Stimulated activated CD8-positive, alpha-beta memory T cell treated with anti-CD3 and anti-CD28 coated beads, Interleukin-12 subunit alpha, Interleukin-12 subunit beta, amount 100 ng/mL, for 1 hour (primary cell): Measurements from ENCODE around the gene USP22.
"Not testable (repeated sequence)": the region's sequence is repeated elsewhere in the genome, so short reads cannot be mapped to it uniquely, and the experiment has no call there.

ENCODE experiments used
- DNase-seq: peaks from one replicate; pipeline ENCODE4 v3.0.0-alpha.2; 2020; ENCODE audit warnings: low read depth

Gene USP22

DNA sequence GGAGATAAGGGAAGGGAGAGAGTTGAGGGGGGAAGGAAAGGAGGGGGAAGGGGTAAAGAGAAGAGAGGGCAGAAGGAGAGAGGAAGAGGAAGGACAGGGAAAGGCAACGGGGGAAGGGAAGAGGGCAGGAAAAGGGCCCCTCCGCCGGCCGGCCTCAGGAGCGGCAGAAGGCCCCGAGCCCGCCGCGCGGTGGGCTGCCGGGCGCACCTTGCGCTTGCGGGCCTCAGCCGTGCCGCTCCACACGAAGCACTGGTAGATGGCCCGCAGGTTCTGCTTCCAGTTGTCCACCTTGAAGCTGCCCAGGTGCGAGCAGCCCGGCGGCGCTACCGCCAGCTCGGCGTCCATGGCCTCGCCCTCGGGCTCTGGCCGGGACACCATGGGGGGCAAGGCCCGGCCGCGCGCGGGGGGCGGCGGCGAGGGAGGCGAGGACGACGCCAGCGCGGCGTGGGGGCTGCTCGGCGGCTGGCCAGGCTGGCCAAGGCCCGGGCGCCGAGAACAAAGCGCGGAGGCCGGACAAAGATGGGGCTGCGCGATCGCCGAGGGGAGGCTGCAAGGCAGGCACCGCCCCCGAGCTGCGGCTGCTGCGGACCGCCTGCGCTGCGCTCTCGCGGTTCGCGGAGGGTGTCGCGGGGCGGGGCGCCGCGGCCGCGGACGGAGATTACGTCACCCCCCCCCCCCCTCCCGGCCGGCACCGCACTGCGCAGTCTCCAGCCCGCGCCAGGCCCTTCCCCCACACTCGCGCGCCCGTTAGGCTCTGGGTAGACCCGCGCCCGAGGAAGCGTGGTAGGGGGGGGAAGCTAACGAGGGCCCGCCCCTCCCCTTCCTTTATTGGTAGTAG, at the start of gene USP22:
Gene USP22, minus strand, starts transcription at position 554 of the 838 bp plus-strand sequence. Its CDS starts 176 bp downstream, at position 378.
- peak; percentile 9 for DNase-seq

DNA sequence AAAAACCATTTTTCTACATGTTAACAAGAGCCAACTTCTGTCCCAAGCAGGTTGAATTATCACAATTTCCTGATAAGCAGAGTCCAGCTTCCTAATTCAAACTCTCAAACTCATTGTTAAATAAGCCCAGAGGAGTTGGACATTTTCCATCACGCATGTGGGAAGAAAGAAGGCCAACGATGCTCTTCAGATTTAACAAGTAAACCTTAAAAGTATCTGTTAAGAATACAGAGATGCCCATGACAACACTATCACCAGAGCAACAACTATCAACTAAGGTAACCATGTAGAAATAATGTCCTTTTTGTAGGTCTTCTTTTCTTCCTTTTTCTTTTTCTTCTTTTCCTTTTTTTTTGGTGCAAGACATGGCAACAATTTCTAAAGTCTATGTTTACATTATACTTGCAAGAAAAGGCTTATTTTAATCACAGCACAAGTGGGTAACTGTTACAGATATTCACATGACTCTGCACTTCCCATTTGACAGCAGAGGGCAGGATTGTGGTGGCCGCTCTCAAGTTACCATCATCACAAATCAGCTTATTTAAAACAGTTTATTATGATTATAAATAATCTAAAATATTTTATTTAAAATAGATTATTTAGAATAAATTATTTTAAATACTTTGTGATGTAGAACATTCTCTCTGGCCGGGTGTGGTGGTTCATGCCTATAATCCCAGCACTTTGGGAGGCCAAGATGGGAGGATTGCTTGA, 48.2 kb upstream of the USP22 start:
- DNase-seq: no peak

DNA sequence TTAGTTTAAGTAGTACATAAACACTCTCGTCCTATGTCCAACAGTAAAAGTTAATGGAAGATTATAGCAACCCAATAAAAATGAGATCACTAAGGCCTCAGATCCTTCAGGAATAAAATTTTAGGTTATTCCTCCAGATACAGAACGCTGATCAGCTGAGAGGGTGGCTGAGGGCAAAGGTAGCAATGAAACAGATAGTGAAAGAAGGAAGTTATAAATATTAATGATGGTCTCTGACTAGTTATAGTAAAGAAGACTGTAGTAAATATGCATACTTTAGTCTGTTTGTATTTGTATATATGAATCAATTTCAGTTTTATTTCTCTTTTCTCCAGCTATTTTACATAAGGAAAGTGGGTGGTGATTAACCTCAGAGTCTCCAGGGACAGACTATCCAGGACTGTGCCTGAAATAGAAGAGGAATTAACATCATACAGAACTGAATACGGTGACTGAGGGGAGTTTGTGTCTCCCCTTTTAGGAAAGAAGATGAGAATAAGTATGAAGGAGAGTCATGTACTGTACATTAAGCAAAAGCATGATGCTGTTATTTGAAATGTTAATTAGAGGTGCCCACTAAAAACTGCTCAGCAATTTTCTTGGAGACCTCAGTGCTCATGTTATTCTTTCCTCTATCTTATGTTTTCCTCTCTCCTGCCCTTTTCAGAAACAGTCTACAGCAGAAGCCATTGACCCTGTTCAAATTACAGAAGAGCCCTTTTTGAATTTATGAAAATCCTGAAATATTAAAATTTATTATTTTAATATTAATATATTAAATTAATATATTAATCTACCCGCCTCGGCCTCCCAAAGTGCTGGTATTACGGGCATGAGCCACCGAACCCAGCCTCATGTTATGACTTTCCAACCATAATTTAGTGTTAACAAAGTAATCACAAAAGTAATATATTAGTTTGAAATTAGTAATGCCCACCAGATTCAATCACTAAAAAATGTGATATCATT, 47.4 kb upstream of the USP22 start:
- DNase-seq: no peak

DNA sequence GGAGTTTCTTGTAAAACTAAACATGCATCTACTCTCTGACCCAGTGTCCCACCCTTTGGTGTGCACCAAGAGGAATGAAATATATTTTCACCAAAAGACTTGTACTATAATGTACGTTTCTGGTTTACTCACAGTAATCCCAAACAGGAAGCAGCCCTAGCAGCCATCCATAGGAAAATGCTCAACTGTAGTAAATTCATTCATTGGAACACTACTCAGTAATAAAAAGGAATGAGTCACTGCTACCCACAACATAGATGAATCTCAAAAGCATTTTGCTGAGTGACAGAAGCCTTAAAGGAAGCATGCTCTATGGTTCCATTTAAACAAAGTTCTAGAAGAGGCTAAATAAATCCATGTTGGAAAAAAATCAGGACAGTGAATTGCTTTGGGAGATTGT, 46.3 kb upstream of the USP22 start:
- DNase-seq: no peak

DNA sequence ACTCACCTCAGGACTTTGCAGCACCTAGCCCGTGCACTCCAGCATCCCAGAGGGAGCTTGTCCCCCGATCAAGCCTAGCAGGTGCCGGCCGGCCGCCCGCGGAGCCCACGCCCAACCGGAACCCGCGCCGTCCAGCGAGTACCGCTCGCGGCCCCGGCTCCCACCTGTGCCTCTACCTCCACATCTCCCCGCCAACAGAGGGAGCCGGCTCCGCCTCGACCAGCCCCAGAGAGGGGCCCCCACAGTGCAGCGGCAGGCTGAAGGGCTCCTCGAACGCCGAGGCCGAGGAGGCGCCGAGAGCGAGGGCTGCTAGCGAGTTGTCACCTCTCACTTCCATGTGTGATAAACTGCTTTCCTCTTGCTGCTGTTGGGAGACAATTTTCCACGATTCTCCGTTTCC, 42.9 kb upstream of the USP22 start:
- no peak for DNase-seq

DNA sequence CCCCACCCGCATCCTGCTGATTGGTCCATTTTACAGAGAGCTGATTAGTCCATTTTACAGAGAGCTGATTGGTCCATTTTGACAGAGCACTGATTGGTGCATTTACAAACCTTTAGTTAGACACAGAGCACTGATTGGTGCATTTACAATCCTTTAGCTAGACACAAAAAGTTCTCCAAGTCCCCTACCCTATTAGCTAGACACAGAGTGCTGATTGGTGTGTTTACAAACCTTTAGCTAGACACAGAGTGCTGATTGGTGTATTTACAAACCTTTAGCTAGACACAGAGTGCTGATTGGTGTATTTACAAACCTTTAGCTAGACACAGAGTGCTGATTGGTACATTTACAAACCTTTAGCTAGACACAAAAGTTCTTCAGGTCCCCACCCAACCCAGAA, 42.5 kb upstream of the USP22 start:
- DNase-seq: not testable (repeated sequence)

DNA sequence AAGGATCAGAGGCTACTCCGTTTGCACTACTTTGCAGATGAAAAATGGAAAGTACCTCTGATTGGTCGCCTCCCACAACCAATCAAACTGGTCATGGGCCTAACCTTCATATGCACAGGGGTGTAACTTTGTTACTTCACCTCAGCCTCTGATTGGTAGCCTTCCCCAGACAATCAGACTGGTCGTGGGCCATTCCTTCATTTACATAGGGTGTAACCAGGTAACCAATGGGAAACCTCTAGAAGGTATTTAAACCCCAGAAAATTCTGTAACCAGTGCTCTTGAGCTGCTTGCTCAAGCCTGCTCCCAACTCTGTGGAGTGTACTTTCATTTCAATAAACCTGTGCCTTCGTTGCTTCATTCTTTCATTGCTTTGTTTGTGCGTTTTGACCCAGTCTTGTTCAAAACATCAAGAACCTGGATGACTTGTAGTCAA, 39.2 kb upstream of the USP22 start:
- DNase-seq: no peak

DNA sequence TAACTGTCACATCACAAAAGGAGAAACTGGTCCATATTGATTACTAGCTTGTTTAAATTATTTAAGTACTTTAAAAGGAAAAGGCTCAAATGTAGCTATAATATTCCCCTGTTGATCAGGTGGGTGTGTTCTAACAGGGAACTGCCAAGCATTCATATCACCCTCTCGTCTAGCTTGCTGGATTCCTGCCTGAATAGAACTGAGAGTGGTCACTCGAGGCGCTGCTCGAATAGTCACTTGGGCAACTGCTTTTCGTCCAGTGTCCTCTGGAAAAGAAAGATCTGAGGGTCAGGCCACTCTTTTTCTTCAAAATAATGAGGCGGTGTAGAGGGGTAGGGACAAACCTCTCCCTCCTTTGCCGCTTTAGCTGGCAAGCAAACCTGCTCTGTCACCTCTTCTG, 36.4 kb upstream of the USP22 start:
- DNase-seq: no peak

DNA sequence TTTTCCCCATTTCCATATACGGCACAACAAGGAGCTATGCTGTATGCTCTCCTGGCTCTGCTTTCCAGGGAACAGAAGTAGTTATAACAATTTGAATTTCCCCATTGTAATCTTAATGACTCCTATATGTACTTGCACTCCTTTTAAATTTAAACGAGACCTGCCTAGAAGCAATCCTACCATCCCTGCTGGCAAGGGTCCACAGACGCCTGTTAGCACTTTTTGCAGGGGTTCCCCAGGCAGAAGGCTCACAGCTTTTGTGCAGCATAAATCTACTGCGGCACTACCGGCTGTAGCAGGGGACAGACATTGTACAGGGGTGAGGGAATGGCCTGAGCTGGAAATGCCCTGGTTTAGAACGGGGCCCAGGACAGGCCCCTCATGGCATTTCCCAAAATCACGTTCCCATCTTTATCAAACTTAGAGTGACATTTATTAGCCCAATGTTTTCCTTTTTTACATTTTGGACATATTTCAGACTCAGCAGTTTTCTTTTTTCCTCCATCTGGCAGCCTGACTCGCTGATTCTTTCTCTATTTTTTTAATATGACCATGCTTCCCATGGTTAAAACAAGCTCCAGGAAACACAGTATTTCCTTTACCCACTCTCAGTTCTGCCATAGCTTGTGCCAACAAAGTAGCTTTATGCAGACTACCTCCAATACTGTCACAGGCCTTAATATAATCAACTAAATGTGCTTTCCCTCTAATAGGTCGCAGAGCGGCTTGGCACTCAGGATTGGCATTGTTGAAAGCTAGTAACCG, 35.4 kb upstream of the USP22 start:
- DNase-seq: no peak

DNA sequence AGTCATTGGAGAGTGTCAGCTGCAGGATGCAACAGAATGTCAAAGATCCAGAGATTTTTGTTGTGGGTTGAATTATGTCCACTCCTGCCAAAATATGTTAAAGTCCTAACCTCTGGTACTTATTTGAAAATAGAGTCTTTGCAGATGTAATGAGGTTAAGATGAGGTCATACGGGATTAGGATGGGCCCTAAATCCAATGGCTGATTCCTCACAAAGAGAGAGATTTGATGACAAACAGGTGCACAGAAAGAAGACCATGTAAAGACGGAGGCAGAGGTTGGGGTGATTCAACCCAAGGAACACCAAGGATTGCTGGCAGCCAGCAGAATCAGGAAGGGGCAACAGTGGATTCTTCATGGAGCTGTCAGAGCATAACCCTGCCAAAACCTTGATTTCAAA, 34.5 kb upstream of the USP22 start:
- no peak for DNase-seq

DNA sequence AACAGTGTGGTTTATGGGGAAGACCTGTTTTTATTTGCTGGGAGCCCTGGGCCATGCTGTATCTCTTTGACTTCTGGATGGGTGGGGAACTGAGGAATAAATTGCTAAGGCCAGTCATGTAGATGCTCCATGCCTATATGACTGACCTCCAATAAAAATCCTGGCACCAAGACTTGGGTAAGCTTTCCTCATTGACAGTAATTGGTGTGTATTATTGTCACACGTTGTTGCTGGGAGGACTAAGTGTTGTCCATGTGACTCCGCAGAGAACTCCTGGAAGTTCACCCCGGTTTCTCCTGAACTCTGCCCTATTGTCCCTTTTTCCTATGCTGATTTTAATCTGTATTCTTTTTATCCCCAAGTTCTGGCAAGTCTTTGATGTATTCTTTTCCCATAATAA, 33.4 kb upstream of the USP22 start:
- DNase-seq: no peak

DNA sequence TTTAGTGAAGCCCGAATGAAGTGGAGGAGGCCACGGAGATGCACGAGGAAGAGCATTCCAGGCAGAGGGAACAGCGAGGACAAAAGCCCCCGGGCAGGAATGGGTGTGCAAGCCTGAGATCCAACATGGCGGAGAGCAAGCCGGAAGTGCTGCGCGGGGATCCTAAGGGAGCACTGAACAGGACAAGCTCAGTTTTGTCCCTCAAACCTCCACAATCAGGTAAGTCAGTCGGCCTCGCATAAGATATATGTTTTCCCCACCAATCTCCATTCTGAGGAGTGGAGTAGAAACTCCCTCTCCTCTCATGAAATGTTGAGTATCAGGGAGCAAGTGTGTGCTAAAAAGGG, 32.9 kb upstream of the USP22 start:
- DNase-seq: no peak

DNA sequence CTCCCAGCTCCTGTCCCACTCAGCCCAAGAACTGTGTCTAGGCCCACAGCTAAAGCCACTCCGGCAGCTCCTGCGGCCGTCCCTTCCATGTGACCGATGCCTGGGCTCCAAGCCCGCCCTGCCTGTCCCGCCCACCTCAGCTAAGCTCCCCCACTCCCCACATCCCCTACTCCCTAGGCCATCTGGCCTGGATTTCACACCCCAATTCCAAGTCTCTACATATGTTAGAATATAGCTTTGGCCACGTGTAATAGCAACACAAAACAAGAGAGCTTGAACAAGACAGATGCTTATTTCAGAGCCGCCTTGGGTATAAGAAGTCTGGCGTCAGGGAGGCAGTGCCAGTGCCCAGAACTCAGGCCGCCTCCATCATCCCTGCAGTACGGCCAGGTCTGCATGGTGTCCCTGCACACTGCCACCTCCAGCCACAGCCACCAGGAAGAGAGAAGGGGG, 30.0 kb upstream of the USP22 start:
- no peak for DNase-seq

DNA sequence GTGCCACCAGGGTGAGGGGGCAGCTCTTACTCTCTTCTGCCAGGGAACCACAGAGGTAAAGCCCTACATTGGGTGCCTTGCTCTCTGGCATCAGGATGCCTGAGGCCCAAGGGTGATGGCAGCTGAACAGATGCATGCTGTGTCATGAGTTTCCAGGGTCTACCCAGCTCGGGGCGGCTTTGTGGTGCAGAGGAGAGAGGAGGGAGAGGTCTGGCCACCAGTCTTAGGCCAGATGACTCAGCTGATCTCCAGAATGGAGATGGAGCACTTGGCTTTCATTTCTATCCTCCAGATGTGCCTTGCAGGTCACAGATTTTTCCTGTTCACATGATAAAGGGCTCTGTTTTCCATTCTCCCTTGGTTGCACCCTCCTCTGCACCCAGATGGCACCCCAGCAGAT, 23.6 kb upstream of the USP22 start:
- no peak for DNase-seq

DNA sequence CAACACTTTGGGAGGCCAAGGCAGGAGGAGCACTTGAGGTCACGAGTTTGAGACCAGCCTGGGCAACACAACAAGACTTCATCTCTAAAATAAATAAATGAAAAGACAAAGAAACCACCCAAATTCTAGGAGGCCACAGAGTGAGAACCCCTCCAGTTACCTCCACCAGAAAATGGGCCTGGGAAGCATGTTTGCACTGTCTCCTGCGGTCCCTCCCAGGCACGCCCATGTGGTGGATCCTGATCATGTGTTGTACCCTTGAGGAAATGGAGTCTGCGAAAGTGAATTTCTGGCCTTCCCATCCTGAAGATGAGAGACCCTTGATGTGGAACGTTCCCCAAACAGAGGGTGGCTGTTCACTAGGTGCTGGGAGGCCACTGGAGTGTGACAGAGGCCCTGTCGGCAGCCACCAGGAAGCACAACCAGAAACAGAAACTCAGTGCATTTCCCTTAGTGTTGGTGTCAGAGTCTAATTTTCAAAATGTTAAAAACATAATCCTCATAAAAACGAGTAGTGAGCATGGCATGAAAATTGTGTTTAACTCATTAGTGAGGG, 19.2 kb upstream of the USP22 start:
- DNase-seq: no peak

DNA sequence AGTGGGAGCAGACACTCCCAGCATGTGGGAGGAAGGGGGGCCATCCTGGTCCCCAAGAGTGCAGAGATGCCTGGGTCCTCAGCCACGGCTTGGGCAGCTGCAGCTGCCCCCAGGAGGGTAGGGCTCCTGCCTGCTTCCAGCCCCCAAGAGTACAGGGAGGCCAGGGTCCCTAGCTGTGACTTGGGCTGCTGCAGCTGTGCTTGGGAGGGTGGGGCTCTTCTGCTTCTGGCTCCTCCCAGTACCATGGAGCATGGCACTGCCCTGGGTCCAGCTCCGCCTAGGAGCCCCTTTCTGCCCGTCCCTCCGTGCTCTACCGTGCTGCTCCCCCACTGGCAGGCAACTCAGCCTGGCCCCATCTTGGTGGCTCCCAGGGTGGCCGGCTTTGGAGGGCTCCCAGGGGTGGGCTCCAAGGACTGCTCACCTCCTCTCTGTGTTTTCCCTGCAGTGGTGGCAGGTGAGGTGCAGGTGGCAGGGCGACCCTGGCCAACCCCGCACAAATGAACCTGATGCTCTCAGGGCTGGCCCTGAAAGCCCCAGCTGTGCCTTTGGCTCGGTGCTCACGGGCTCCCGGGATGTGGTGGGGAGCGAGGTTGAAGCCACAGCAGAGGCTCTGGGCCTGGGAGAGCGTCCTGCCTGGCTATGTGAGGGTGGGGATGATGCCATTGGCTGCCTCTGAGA, 18.5 kb upstream of the USP22 start:
- no peak for DNase-seq

DNA sequence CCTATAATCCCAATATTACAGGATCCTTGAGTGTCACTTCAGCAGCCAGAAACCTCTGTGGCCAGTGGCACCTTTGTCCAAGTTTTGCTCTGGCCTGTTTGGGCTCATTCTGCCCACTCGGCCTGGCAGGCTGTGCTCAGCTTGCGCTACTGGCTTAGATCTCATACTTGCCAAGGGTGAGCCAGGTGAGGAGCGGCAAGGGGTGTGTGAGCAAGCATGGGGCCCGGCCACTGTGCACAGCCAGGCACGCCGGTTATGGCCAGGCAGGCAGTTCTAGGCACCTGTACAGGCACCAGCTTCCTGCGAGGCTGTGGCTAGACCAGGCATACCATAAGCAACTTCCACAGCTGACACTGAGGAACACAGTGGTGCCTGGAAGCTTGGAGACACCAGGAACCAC, 16.9 kb upstream of the USP22 start:
- DNase-seq: no peak

DNA sequence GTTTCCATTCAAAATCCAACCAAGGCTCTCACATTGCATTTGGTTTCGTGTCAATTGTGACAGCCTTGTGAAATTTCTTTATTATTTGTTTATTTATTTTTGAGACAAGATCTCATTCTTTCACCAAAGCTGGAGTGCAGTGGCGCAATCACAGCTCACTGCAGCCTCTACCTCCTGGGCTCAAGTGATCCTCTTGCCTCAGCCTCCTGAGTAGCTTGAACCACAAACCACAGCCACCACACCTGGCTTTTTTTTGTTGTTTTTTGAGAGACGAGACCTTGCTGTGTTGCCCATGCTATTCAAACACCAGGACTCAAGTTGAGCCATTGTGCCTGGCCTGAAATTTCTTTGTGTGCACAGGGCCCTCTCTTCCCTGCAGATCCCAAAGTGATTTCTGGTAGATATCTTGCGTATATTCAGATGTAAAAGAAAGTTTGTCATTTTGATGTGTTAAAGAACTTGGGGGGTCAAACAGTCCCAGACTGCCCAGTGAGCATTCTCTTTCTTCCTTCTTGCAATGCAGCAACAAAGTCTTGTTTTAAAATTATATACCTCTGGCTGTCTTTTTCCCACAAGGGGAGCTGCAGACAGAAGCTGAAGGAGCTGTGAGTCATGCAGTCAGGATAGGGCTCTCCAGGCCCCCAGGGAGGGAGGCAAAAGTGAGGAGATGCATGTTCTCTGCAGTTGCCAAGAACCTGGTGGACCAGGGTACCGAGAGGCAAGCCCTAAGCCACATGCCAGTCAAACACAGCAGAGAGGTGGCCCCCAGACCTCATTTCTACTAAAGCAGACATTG, 15.5 kb upstream of the USP22 start:
- no peak for DNase-seq

DNA sequence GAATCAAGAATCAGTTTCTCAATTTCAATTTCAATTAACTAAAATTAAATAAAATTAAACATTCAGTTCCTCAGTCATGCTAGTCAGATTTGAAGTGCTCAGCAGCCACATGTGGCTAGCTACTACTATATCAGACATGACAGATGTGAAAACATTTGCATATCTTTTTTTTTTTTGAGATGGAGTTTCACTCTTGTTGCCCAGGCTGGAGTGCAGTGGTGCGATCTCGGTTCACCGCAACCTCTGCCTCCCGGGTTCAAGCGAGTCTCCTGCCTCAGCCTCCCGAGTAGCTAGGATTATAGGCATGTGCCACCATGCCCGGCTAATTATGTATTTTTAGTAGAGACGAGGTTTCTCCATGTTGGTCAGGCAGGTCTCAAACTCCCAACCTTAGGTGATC, 10.2 kb upstream of the USP22 start:
- not testable (repeated sequence) for DNase-seq

DNA sequence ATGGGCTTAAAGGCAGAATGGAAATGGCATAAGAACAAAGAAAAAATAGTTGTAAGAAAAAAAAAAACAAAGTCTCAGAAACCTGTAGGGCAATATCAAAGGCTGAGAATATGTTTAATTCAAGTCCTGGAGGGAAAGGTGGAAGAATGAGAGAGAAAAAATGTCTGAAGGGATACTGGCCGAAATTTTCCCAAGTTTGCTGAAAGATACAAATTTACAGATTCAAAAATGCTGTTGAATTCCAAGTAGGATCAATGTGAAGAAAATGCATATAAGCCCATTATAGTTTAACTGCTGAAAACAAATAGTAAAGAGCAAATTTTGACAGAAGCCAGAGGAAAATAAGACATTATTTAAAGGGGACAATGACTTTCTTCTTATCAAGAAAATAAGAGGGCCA, 6.6 kb upstream of the USP22 start:
- DNase-seq: no peak
